B cell (primary cell): Measurements from ENCODE around the gene FAM83G. TPM values are rescaled to one million over a fixed set of nuclear protein-coding genes. Genes with fewer than 3 reads are reported as not detected.

Source experiments
- ATAC-seq: fragments of 200-7000 bp; cut with Tn5 transposase; one replicate; pipeline ENCODE4 v1.10.0; 2021; ENCODE audit warnings: low read depth, mild to moderate bottlenecking, moderate number of reproducible peaks, moderate library complexity
- CTCF ChIA-PET: fragments of 350-600 bp; sonication (Branson Sonifier 250); formaldehyde crosslinking; loops from one replicate; lab custom pipeline; 2021; ENCODE audit warnings: antibody characterized with exemption, inconsistent platforms; lab: Charles Lee
- POLR2A ChIA-PET: fragments of 350-600 bp; sonication (Branson Sonifier 250); formaldehyde crosslinking; loops from one replicate; lab custom pipeline; 2021; ENCODE audit warnings: antibody characterized with exemption; lab: Charles Lee
- DNase-seq: peaks from one replicate; pipeline ENCODE4 v3.0.0; 2013
- H2AFZ ChIP-seq: 2 replicates; pipeline ENCODE4 v1.6.1; 2012; ENCODE audit warnings: mild to moderate bottlenecking, low read depth, low read length; ENCODE audit not compliant: insufficient read depth, poor library complexity, severe bottlenecking
- H3K27ac ChIP-seq, 2 donors: 1 replicate in 1 of 2; 2 replicates in 1 of 2; pipeline ENCODE4 v1.5.1; 2012 to 2013; ENCODE audit warnings: low read length in 2 of 2, mild to moderate bottlenecking in 2 of 2, moderate library complexity in 1 of 2
- H3K27me3 ChIP-seq, 4 experiments: fragments of 200-600 bp in 1 of 4; sonication (generic) in 1 of 4; replicated peaks in 1 of 4; 1 replicate in 2 of 4; 2 replicates in 2 of 4; pipeline versions ENCODE4 v1.6.1 to v1.7.0; 2013 to 2016; ENCODE audit warnings: low read length in 3 of 4, mild to moderate bottlenecking in 2 of 4, mixed read lengths in 1 of 4, moderate library complexity in 1 of 4; ENCODE audit not compliant: insufficient read depth in 4 of 4, control insufficient read depth in 3 of 4; ENCODE audit errors: control extremely low read depth in 1 of 4
- H3K36me3 ChIP-seq, 2 experiments: replicated peaks in 1 of 2; 1 replicate in 1 of 2; 2 replicates in 1 of 2; pipeline versions ENCODE4 v1.6.1 to v1.7.1; 2013; ENCODE audit warnings: low read length in 1 of 2; ENCODE audit not compliant: insufficient read depth in 2 of 2, control insufficient read depth in 1 of 2; ENCODE audit errors: control extremely low read depth in 1 of 2, extremely low read depth in 1 of 2
- H3K4me1 ChIP-seq, 2 donors: fragments of 200-600 bp in 1 of 2; sonication (generic) in 1 of 2; 1 replicate in 1 of 2; 2 replicates in 1 of 2; pipeline versions ENCODE4 v1.5.1 to v1.6.1; 2013 to 2017; ENCODE audit warnings: low read length in 2 of 2; ENCODE audit not compliant: control insufficient read depth in 2 of 2, insufficient read depth in 2 of 2
- H3K4me2 ChIP-seq: replicated peaks from 2 replicates; pipeline ENCODE3; 2012; ENCODE audit warnings: mild to moderate bottlenecking, low read depth, low read length; ENCODE audit not compliant: poor library complexity, severe bottlenecking
- H3K4me3 ChIP-seq, 5 experiments: fragments of 200-600 bp in 1 of 5; sonication (generic) in 1 of 5; 1 replicate in 3 of 5; 2 replicates in 2 of 5; pipeline versions ENCODE4 v1.5.1 to v1.7.0; 2011 to 2016; ENCODE audit warnings: low read length in 4 of 5, mild to moderate bottlenecking in 4 of 5, low read depth in 2 of 5, control low read depth in 1 of 5, moderate library complexity in 1 of 5; ENCODE audit not compliant: insufficient read depth in 1 of 5; ENCODE audit errors: control extremely low read depth in 1 of 5, extremely low read depth in 1 of 5
- H3K79me2 ChIP-seq: fragments of 200-600 bp; sonication (generic); one replicate; pipeline ENCODE4 v1.6.0; 2016; ENCODE audit warnings: low read length; ENCODE audit not compliant: control insufficient read depth, insufficient read depth
- H3K9ac ChIP-seq: fragments of 200-600 bp; sonication (generic); 2 replicates; pipeline ENCODE4 v1.6.1; 2017; ENCODE audit warnings: mild to moderate bottlenecking, low read length, moderate library complexity
- H3K9me3 ChIP-seq, 3 donors: one replicate each; pipeline versions ENCODE4 v1.6.1 to v1.7.1; 2013; ENCODE audit warnings: low read length in 2 of 3; ENCODE audit not compliant: control insufficient read depth in 2 of 3, insufficient read depth in 1 of 3; ENCODE audit errors: control extremely low read depth in 1 of 3
- H4K20me1 ChIP-seq: 2 replicates; pipeline ENCODE4 v1.6.0; 2012; ENCODE audit warnings: mild to moderate bottlenecking, low read length; ENCODE audit not compliant: insufficient read depth, control insufficient read depth, poor library complexity, severe bottlenecking
- H3K27ac Mint-ChIP-seq: one replicate; pipeline ENCODE4 v1.8.0; 2021; ENCODE audit warnings: mixed read lengths
- H3K27me3 Mint-ChIP-seq: one replicate; pipeline ENCODE4 v1.8.0; 2021; ENCODE audit warnings: mixed read lengths
- H3K4me1 Mint-ChIP-seq: one replicate; pipeline ENCODE4 v1.8.0; 2021; ENCODE audit warnings: mixed read lengths
- H3K4me3 Mint-ChIP-seq: one replicate; pipeline ENCODE4 v1.8.0; 2021; ENCODE audit warnings: mixed read lengths
- H3K9me3 Mint-ChIP-seq: one replicate; pipeline ENCODE4 v1.8.0; 2022; ENCODE audit warnings: mixed read lengths; ENCODE audit not compliant: insufficient read depth
- EZH2 ChIP-seq: IDR thresholded peaks from 2 replicates; pipeline ENCODE4 v1.6.1; 2012; ENCODE audit warnings: borderline replicate concordance, low read depth, mild to moderate bottlenecking, moderate library complexity, low read length; ENCODE audit not compliant: insufficient read depth, poor library complexity, severe bottlenecking
- WGBS: methylation state at CpG from one replicate; pipeline ENCODE4 v1.1.5; 2013; ENCODE audit warnings: missing lambda C conversion rate; ENCODE audit not compliant: insufficient coverage; 5-methylcytosine and 5-hydroxymethylcytosine counted together
- intact Hi-C: fragments of 100-400 bp; cut with micrococcal nuclease; formaldehyde crosslinking; loops from one replicate; pipeline ENCODE4 v1.10.0; 2022
- polyA plus RNA-seq: library from polyadenylated mRNA; depleted of rRNA; stranded (reverse); fragments of >200 nt; gene quantifications from 2 replicates; pipeline ENCODE4 v1.2.3, GENCODE V29; 2012
- total RNA-seq, 2 donors: library from RNA; stranded (reverse); fragments of 120-200 nt in 1 of 2; gene quantifications; 1 replicate in 1 of 2; 2 replicates in 1 of 2; pipeline versions ENCODE4 v1.2.3 to v1.2.4, GENCODE V29; 2013 to 2022
- TF ChIP-seq, protein P1 (sequence below): fragments of 200-600 bp; IDR thresholded peaks from one replicate; pipeline ENCODE4 v1.8.0; 2022; ENCODE audit warnings: antibody characterized with exemption, mild to moderate bottlenecking

FAM83G gene
- total and polyA plus RNA-seq, 2 donors (not counting 1 experiment from before 2014, with no cell fraction given): 4.7 to 14.3 TPM

DNA sequence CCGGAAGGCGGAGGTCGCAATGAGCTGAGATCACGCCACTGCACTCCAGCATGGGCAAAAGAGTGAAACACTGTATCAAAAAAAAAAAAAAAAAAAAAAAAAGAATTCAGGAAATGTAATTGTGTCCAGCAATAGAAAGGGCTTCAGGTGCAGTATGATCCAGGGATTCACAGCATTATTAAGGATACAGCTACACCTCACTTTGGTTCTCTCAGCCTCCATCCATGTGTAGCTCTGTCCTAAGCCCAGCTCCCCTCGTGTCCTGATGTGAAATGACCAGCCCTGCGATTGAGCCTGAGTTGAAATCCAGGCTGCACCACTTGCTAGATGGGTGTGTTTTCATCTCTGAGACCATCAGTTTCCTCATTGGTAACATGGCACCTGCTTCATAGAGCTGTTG is 49.6 kb downstream of the FAM83G start:
- H3K9ac ChIP-seq: no peak overlapping the region
- H3K9me3 Mint-ChIP-seq: no peaks in the 10 kb centered on the region
- no peak overlapping the region for H3K4me3 Mint-ChIP-seq
- peaks cover 3% of the 10 kb centered on the region for H3K4me1 Mint-ChIP-seq
- 100% methylated on average over 2 of the region's 6 CpGs for WGBS
- H3K27me3 Mint-ChIP-seq: peaks cover 5% of the 10 kb centered on the region
- DNase-seq: no peak
- POLR2A ChIA-PET: no interaction called here
- ATAC-seq: no peak
- no peaks in the 10 kb centered on the region for H3K36me3 ChIP-seq
- H3K27me3 ChIP-seq: no peaks in the 10 kb centered on the region
- TF ChIP-seq, protein P1, sequence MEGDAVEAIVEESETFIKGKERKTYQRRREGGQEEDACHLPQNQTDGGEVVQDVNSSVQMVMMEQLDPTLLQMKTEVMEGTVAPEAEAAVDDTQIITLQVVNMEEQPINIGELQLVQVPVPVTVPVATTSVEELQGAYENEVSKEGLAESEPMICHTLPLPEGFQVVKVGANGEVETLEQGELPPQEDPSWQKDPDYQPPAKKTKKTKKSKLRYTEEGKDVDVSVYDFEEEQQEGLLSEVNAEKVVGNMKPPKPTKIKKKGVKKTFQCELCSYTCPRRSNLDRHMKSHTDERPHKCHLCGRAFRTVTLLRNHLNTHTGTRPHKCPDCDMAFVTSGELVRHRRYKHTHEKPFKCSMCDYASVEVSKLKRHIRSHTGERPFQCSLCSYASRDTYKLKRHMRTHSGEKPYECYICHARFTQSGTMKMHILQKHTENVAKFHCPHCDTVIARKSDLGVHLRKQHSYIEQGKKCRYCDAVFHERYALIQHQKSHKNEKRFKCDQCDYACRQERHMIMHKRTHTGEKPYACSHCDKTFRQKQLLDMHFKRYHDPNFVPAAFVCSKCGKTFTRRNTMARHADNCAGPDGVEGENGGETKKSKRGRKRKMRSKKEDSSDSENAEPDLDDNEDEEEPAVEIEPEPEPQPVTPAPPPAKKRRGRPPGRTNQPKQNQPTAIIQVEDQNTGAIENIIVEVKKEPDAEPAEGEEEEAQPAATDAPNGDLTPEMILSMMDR: no peak
- no peak for TF ChIP-seq EZH2
- no peaks in the 10 kb centered on the region for H3K79me2 ChIP-seq
- H3K9me3 ChIP-seq: peaks cover 0 to 5% (median 0%) of the 10 kb centered on the region in 3 donors
- peaks cover 0 to 5% of the 10 kb centered on the region in 2 donors for H3K4me1 ChIP-seq
- CTCF ChIA-PET: interaction anchor here (1.4 kb wide), 1 partner anchor 11 kb away, joined by 3 read pairs; no protein-coding TSS in a partner anchor
- H3K4me2 ChIP-seq: no peak overlapping the region
- intact Hi-C loops: no loop called here
- H3K27ac Mint-ChIP-seq: no peak overlapping the region
- H3K4me3 ChIP-seq: no peak overlapping the region
- H3K27ac ChIP-seq: no peak overlapping the region
- no peaks in the 10 kb centered on the region for H4K20me1 ChIP-seq
- H2AFZ ChIP-seq: no peak overlapping the region

DNA sequence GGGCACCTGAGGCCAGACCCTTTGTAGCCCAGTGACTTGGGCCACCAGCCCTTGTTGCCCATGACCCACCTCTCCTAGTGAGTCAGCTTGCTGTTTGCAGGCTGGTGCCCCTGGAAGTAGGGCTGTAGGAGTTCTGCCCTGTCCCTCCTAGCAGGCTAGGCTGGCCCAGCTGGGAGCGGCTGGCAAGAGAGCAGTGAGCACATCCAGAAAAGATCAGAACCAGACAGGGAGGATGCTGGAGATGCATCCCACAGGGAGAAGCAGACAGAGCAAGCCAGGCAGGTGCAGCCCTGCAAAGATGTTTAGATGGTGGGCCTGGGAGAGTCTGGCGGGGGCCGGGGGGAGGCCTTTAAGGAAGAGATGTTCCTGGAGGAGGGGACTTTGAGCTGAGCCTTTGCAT is 50.2 kb downstream of the FAM83G start:
- H3K9me3 ChIP-seq: peaks cover 0 to 5% (median 0%) of the 10 kb centered on the region in 3 donors
- Mint-ChIP-seq H3K4me3 (no peak overlapping the region), H3K27ac (no peak overlapping the region), H3K9me3 (no peaks in the 10 kb centered on the region), H3K4me1 (peaks cover 3% of the 10 kb centered on the region), H3K27me3 (peaks cover 10% of the 10 kb centered on the region)
- H4K20me1 ChIP-seq: no peaks in the 10 kb centered on the region
- H3K36me3 ChIP-seq: no peaks in the 10 kb centered on the region
- POLR2A ChIA-PET: no interaction called here
- ATAC-seq: no peak
- peaks cover 0 to 5% (median 0%) of the 10 kb centered on the region in 4 experiments for H3K27me3 ChIP-seq
- H3K9ac ChIP-seq: no peak overlapping the region
- TF ChIP-seq, protein P1: no peak
- no peak for TF ChIP-seq EZH2
- H3K27ac ChIP-seq: no peak overlapping the region
- H3K4me1 ChIP-seq: peaks cover 0 to 5% of the 10 kb centered on the region in 2 donors
- DNase-seq: no peak
- no peaks in the 10 kb centered on the region for H3K79me2 ChIP-seq
- intact Hi-C loops: no loop called here
- H3K4me3 ChIP-seq: no peak overlapping the region
- CTCF ChIA-PET: interaction anchor here (1.4 kb wide), 1 partner anchor 10 kb away, joined by 3 read pairs; no protein-coding TSS in a partner anchor
- WGBS: 100% methylated on average over 3 of the region's 3 CpGs
- H3K4me2 ChIP-seq: no peak overlapping the region
- no peak overlapping the region for H2AFZ ChIP-seq
